ENCODE data around the gene KLHL18.

- TF ChIP-seq CTCF (IDR thresholded peaks at IDR 0.05) = no peak
- no peak for TF ChIP-seq POLR2A (IDR thresholded peaks at IDR 0.05)
Measured at GRCh38 chr3:47313341-47314055, 30.8 kb downstream of the KLHL18 start.

Data from adrenal gland (tissue), 5 donors.